Measurements from ENCODE around the gene AHSG.

DNA sequence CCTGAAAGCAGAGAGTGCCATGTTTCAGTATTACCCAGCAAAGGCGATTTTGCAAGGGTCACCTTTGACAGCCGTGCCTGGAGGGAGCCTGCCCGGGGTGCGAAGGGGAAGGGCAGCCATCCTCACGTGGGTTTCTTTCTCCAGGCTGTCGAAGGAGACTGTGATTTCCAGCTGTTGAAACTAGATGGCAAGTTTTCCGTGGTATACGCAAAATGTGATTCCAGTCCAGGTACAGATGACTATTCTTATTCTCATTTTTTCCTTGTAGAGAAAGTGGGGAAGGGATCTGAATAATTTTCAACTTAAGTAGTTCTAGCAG, 3.4 kb downstream of the AHSG start:
- TF ChIP-seq POLR2A (IDR thresholded peaks at IDR 0.05; ENCODE audit: low read length) (no peak), GATA1 (IDR thresholded peaks at IDR 0.05; ENCODE audit: low read depth, low read length) (no peak)
